CD4-positive, alpha-beta T cell treated with Interferon alpha-2 for 1 hour (primary cell): Measurements from ENCODE around the gene AS3MT.

Experiments used
- DNase-seq, 2 donors: peaks; one replicate each; pipeline ENCODE4 v3.0.0-alpha.2; 2020 to 2022

Gene AS3MT

GRCh38 chr10:102856758-102857424 lies 12.4 kb upstream of the AS3MT start:
- no peak for DNase-seq

- DNase-seq, result no peak
Observed at GRCh38 chr10:102859911-102860310, 9.4 kb upstream of the AS3MT start.

- no peak for DNase-seq
Observed at GRCh38 chr10:102863660-102864059, 5.6 kb upstream of the AS3MT start.

GRCh38 chr10:102865620-102866019 lies 3.6 kb upstream of the AS3MT start:
- no peak for DNase-seq

- no peak for DNase-seq
Observed at GRCh38 chr10:102868911-102869257, 386 bp upstream of the AS3MT start.

- no peak for DNase-seq
Observed at GRCh38 chr10:102870221-102870620, 951 bp downstream of the AS3MT start.

GRCh38 chr10:102872163-102872562 lies 2.9 kb downstream of the AS3MT start:
- no peak for DNase-seq

- no peak for DNase-seq
Observed at GRCh38 chr10:102876747-102877153, 7.5 kb downstream of the AS3MT start.

GRCh38 chr10:102878629-102879028 lies 9.4 kb downstream of the AS3MT start:
- no peak for DNase-seq

GRCh38 chr10:102880256-102880655 lies 11.0 kb downstream of the AS3MT start:
- no peak for DNase-seq

GRCh38 chr10:102888048-102888447 lies 18.8 kb downstream of the AS3MT start:
- no peak for DNase-seq

GRCh38 chr10:102894466-102895213 lies 25.4 kb downstream of the AS3MT start:
- DNase-seq, result no peak

- DNase-seq, result no peak
Observed at GRCh38 chr10:102900006-102900405, 30.7 kb downstream of the AS3MT start.

- no peak for DNase-seq
Observed at GRCh38 chr10:102904346-102904745, 35.1 kb downstream of the AS3MT start.

- no peak for DNase-seq
Observed at GRCh38 chr10:102906507-102906906, 37.2 kb downstream of the AS3MT start.

GRCh38 chr10:102914781-102915180 lies 45.5 kb downstream of the AS3MT start:
- DNase-seq, result no peak

- DNase-seq, result no peak
Observed at GRCh38 chr10:102916173-102916572, 46.9 kb downstream of the AS3MT start.

- peak; percentile 83 to 85 for DNase-seq
Observed at GRCh38 chr10:102917314-102917961, 48.2 kb downstream of the AS3MT start.

GRCh38 chr10:102917962-102918816 lies 48.9 kb downstream of the AS3MT start, which contains the start of gene CNNM2:
CNNM2 (plus strand) TSS chr10:102918294; CDS start chr10:102918481, 187 bp downstream.
- DNase-seq, result peak; percentile 100

GRCh38 chr10:102918817-102919245 lies 49.6 kb downstream of the AS3MT start:
- peak in 1 of 2 donors; percentile 32 for DNase-seq

- no peak for DNase-seq
Observed at GRCh38 chr10:102919246-102919959, 50.1 kb downstream of the AS3MT start.
